ENCODE measurements around the gene DHX30.

Gene DHX30

DNA sequence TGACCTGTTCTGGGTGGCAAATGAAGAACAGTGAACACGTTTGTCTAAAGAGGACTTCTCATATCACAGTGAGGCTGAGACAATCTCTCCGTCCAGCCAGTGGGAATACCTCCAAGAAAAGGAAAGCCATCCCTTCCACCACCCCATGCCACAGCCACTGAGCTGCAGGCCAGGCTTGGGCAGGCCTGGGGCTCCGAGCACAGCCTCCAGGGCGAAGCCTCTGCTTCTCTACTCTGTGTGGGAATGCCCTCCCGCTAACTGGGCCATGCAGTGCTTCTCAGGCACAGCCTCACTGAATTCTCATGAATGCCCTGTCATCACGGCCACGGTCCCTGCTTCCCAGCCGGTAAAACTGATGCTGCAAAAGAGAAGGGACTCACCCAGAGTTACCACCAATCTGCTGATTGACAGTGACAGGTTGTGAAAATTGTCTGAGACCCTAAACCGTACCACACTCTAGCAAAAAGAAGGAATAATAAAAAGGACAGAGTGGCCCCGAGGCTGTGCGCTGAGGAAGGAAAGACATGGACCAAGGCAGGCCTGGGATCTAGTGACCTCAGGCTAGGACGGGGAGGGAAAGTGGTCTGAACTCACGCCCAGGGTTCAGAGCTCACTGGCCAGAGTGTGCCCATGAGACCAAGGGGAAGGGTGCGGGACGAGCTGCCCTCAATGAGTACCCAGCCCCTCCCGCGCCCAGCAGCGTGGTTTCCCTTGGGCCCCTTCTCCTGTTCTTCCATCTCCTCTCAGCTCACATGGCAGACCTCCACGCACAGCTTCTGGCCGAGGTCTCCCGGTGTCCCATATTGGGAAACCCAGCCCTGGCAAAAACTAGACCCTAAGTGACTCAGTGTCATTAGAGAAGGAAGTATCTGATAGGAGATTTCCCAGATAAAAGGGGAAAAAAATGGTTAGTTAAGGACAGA, 52.8 kb downstream of the DHX30 start:
- H3K4me1 ChIP-seq (ENCODE audit: insufficient read depth, low read length, severe bottlenecking), result no peaks in the 10 kb centered on the region

DNA sequence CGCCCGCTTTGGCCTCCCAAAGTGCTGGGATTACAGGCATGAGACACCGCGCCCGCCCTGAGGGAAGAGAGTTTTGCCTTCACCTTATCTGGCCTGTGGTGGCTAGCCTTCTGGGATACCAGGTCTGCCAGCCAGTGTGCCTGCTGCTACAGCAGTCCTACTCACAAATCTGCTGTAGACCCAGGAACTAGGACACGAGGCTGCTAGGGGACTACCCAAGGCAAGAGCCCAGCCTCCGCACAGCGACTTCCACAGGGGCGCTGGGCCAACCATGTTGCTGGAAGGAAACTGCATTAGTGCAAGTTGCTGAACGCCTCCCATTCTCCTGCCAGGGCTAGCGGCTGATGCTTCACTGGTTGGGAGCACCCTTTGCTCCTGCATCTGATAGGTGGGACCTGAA, 53.7 kb downstream of the DHX30 start:
- no peaks in the 10 kb centered on the region for H3K9me2 ChIP-seq (ENCODE audit: low read depth, low read length)
- no peak overlapping the region for H3K27ac ChIP-seq (ENCODE audit: low read depth, low read length, poor library complexity, severe bottlenecking)
- H3F3A ChIP-seq (ENCODE audit: insufficient read depth, low read length), result no peaks in the 10 kb centered on the region; the same call in 1 of the 2 replicates
- no peaks in the 10 kb centered on the region for H3K79me2 ChIP-seq (ENCODE audit: insufficient read depth, low read length)
- TF ChIP-seq, protein P1, sequence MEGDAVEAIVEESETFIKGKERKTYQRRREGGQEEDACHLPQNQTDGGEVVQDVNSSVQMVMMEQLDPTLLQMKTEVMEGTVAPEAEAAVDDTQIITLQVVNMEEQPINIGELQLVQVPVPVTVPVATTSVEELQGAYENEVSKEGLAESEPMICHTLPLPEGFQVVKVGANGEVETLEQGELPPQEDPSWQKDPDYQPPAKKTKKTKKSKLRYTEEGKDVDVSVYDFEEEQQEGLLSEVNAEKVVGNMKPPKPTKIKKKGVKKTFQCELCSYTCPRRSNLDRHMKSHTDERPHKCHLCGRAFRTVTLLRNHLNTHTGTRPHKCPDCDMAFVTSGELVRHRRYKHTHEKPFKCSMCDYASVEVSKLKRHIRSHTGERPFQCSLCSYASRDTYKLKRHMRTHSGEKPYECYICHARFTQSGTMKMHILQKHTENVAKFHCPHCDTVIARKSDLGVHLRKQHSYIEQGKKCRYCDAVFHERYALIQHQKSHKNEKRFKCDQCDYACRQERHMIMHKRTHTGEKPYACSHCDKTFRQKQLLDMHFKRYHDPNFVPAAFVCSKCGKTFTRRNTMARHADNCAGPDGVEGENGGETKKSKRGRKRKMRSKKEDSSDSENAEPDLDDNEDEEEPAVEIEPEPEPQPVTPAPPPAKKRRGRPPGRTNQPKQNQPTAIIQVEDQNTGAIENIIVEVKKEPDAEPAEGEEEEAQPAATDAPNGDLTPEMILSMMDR (IDR thresholded peaks at IDR 0.05; ENCODE audit: low read length), result no peak
- no peaks in the 10 kb centered on the region for H3K27me3 ChIP-seq (ENCODE audit: insufficient read depth, low read length)
- no peak overlapping the region for H3K9ac ChIP-seq (ENCODE audit: low read length)
- H3K4me1 ChIP-seq (ENCODE audit: insufficient read depth, low read length, severe bottlenecking), result no peaks in the 10 kb centered on the region
- no peak overlapping the region for H3K4me3 ChIP-seq (ENCODE audit: low read depth, low read length, poor library complexity, severe bottlenecking)
- H3K9me3 ChIP-seq (ENCODE audit: low read length), result no peaks in the 10 kb centered on the region
- peaks cover 13% of the 10 kb centered on the region; the same call in 1 of the 2 replicates for H3K36me3 ChIP-seq (ENCODE audit: insufficient read depth, low read length)
- no peak overlapping the region for H3K4me2 ChIP-seq (ENCODE audit: low read length)
- no peaks in the 10 kb centered on the region for H4K20me1 ChIP-seq (ENCODE audit: insufficient read depth, low read length)
- no peak overlapping the region for H2AFZ ChIP-seq (ENCODE audit: low read length)

More for the DNA sequence above, 52.8 kb downstream of the DHX30 start:
- Histone ChIP-seq H3K36me3 (ENCODE audit: insufficient read depth, low read length) (peaks cover 22% of the 10 kb centered on the region; the same call in 1 of the 2 replicates), H3K27ac (ENCODE audit: low read depth, low read length, poor library complexity, severe bottlenecking) (no peak overlapping the region), H3K9ac (ENCODE audit: low read length) (no peak overlapping the region), H3F3A (ENCODE audit: insufficient read depth, low read length) (no peaks in the 10 kb centered on the region; the same call in 1 of the 2 replicates), H3K9me2 (ENCODE audit: low read depth, low read length) (no peaks in the 10 kb centered on the region), H4K20me1 (ENCODE audit: insufficient read depth, low read length) (no peaks in the 10 kb centered on the region), H3K9me3 (ENCODE audit: low read length) (no peaks in the 10 kb centered on the region), H3K4me2 (ENCODE audit: low read length) (no peak overlapping the region), H2AFZ (ENCODE audit: low read length) (no peak overlapping the region), H3K4me3 (ENCODE audit: low read depth, low read length, poor library complexity, severe bottlenecking) (no peak overlapping the region), H3K79me2 (ENCODE audit: insufficient read depth, low read length) (no peaks in the 10 kb centered on the region), H3K27me3 (ENCODE audit: insufficient read depth, low read length) (no peaks in the 10 kb centered on the region)
- TF ChIP-seq, protein P1 (IDR thresholded peaks at IDR 0.05; ENCODE audit: low read length), result no peak
- TF ChIP-seq EZH2 (IDR thresholded peaks at IDR 0.05; ENCODE audit: borderline replicate concordance, low read length), result no peak

DNA sequence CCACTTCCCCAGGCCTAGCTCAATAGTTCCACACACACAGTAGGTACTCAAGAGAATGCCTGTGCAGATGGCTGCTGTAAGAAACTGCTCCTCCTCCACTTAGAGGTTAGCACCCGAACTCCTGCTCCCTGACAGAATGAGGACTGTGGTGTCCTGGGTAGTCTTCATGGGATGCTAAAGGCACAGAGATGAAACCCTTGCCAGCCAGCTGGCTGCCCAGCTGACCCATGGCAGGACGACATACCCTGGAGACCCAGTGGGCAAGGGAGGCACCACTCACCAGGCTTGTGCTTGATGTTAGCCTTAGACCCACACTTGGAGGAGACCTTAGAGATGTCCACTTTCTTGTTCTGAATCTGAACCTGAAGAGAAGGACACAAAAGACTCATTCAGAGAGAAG, 54.2 kb downstream of the DHX30 start:
- Histone ChIP-seq H3K4me3 (ENCODE audit: low read depth, low read length, poor library complexity, severe bottlenecking) (no peak overlapping the region), H3K9me2 (ENCODE audit: low read depth, low read length) (no peaks in the 10 kb centered on the region), H3F3A (ENCODE audit: insufficient read depth, low read length) (no peaks in the 10 kb centered on the region; the same call in 1 of the 2 replicates), H3K79me2 (ENCODE audit: insufficient read depth, low read length) (no peaks in the 10 kb centered on the region), H3K9ac (ENCODE audit: low read length) (no peak overlapping the region), H2AFZ (ENCODE audit: low read length) (no peak overlapping the region), H3K9me3 (ENCODE audit: low read length) (no peaks in the 10 kb centered on the region), H3K27ac (ENCODE audit: low read depth, low read length, poor library complexity, severe bottlenecking) (no peak overlapping the region), H4K20me1 (ENCODE audit: insufficient read depth, low read length) (no peaks in the 10 kb centered on the region), H3K27me3 (ENCODE audit: insufficient read depth, low read length) (no peaks in the 10 kb centered on the region), H3K4me1 (ENCODE audit: insufficient read depth, low read length, severe bottlenecking) (no peaks in the 10 kb centered on the region), H3K4me2 (ENCODE audit: low read length) (no peak overlapping the region), H3K36me3 (ENCODE audit: insufficient read depth, low read length) (peaks cover 9% of the 10 kb centered on the region; the same call in 1 of the 2 replicates)
- TF ChIP-seq, protein P1 (IDR thresholded peaks at IDR 0.05; ENCODE audit: low read length), result no peak
- TF ChIP-seq EZH2 (IDR thresholded peaks at IDR 0.05; ENCODE audit: borderline replicate concordance, low read length), result no peak
